IMR-90 (cell line): ENCODE data around the gene MAP1LC3B2. TPM values are rescaled to one million over a fixed set of nuclear protein-coding genes. Genes with fewer than 3 reads are reported as not detected.

Experiments
- ATAC-seq: fragments of 200-7000 bp; cut with Tn5 transposase; 2 replicates; pipeline ENCODE4 v1.9.1; 2020; ENCODE audit warnings: low read depth, mild to moderate bottlenecking, moderate library complexity
- BruUV-seq: library from RNA; stranded (reverse); fragments of 400-500 nt; replicated peaks from 2 replicates; lab custom pipeline; 2021; lab: Mats Ljungman, UMichigan
- CTCF ChIA-PET: fragments of 300-600 bp; formaldehyde crosslinking; extraction: SDS; loops from one replicate; lab custom pipeline; 2021; ENCODE audit warnings: antibody characterized with exemption; lab: Yijun Ruan, JAX
- POLR2A ChIA-PET: fragments of 300-600 bp; sonication (Branson Sonifier 250); formaldehyde crosslinking; loops from one replicate; lab custom pipeline; 2022; ENCODE audit warnings: antibody characterized with exemption; ENCODE audit not compliant: unreplicated experiment; lab: Charles Lee
- DNase-seq: peaks from one replicate; pipeline ENCODE4 v3.0.0; 2013
- H2AFZ ChIP-seq: replicated peaks from 2 replicates; pipeline ENCODE3; 2013; ENCODE audit warnings: low read length, mild to moderate bottlenecking; ENCODE audit not compliant: poor library complexity
- H2AK5ac ChIP-seq: 2 replicates; pipeline ENCODE4 v1.6.1; 2013; ENCODE audit warnings: low read depth, low read length, inconsistent platforms
- H2AK9ac ChIP-seq: replicated peaks from 2 replicates; pipeline ENCODE3; 2013; ENCODE audit warnings: mild to moderate bottlenecking, low read depth, low read length, moderate library complexity; ENCODE audit not compliant: poor library complexity
- H2BK120ac ChIP-seq: 2 replicates; pipeline ENCODE4 v1.6.1; 2013; ENCODE audit warnings: low read depth, low read length, inconsistent platforms
- H2BK15ac ChIP-seq: 3 replicates; pipeline ENCODE4 v1.6.1; 2013; ENCODE audit warnings: low read depth, low read length, inconsistent platforms
- H2BK20ac ChIP-seq: 2 replicates; pipeline ENCODE4 v1.6.1; 2013; ENCODE audit warnings: low read depth, mild to moderate bottlenecking, inconsistent platforms, low read length, moderate library complexity
- H2BK5ac ChIP-seq: 2 replicates; pipeline ENCODE4 v1.6.1; 2013; ENCODE audit warnings: mild to moderate bottlenecking, low read depth, low read length, inconsistent platforms; ENCODE audit not compliant: poor library complexity, severe bottlenecking
- H3K14ac ChIP-seq: replicated peaks from 2 replicates; pipeline ENCODE4 v1.6.1; 2013; ENCODE audit warnings: low read depth, low read length, inconsistent platforms
- H3K18ac ChIP-seq: 2 replicates; pipeline ENCODE4 v1.6.1; 2013; ENCODE audit warnings: low read depth, low read length, control low read depth
- H3K23ac ChIP-seq: 2 replicates; pipeline ENCODE4 v1.6.1; 2013; ENCODE audit warnings: low read depth, low read length, inconsistent platforms
- H3K27ac ChIP-seq: 2 replicates; pipeline ENCODE4 v1.5.1; 2013; ENCODE audit warnings: mild to moderate bottlenecking, control low read depth, low read length; ENCODE audit not compliant: insufficient read depth
- H3K27me3 ChIP-seq: 2 replicates; pipeline ENCODE4 v1.6.1; 2013; ENCODE audit warnings: low read length; ENCODE audit not compliant: control insufficient read depth, insufficient read depth
- H3K36me3 ChIP-seq: 2 replicates; pipeline ENCODE4 v1.6.1; 2013; ENCODE audit warnings: low read length, mixed read lengths; ENCODE audit not compliant: control insufficient read depth, insufficient read depth
- H3K4ac ChIP-seq: 2 replicates; pipeline ENCODE4 v1.6.1; 2013; ENCODE audit warnings: low read depth, low read length, inconsistent platforms
- H3K4me1 ChIP-seq: 2 replicates; pipeline ENCODE4 v1.6.1; 2013; ENCODE audit warnings: low read length, mixed read lengths; ENCODE audit not compliant: control insufficient read depth, insufficient read depth
- H3K4me2 ChIP-seq: 2 replicates; pipeline ENCODE4 v1.6.1; 2013; ENCODE audit warnings: low read depth, mild to moderate bottlenecking, control low read depth, low read length, moderate library complexity
- H3K4me3 ChIP-seq: 2 replicates; pipeline ENCODE4 v1.5.1; 2013; ENCODE audit warnings: low read depth, mild to moderate bottlenecking, control low read depth, low read length, moderate library complexity; ENCODE audit not compliant: insufficient read depth
- H3K56ac ChIP-seq: 2 replicates; pipeline ENCODE4 v1.6.1; 2013; ENCODE audit warnings: low read length, inconsistent platforms; ENCODE audit not compliant: insufficient read depth; ENCODE audit errors: extremely low read depth
- H3K79me1 ChIP-seq, 2 experiments: 2 replicates each; pipeline ENCODE4 v1.6.1; 2013; ENCODE audit warnings: low read length in 2 of 2, inconsistent platforms in 1 of 2, low read depth in 1 of 2
- H3K9ac ChIP-seq: 2 replicates; pipeline ENCODE4 v1.6.1; 2013; ENCODE audit warnings: low read depth, low read length, control low read depth
- H3K9me1 ChIP-seq: 2 replicates; pipeline ENCODE4 v1.6.1; 2013; ENCODE audit warnings: low read length, inconsistent platforms; ENCODE audit not compliant: insufficient read depth
- H3K9me3 ChIP-seq: 2 replicates; pipeline ENCODE4 v1.6.1; 2013; ENCODE audit warnings: low read length; ENCODE audit not compliant: control insufficient read depth, insufficient read depth
- H4K20me1 ChIP-seq: 2 replicates; pipeline ENCODE4 v1.6.1; 2013; ENCODE audit warnings: low read length, inconsistent platforms; ENCODE audit not compliant: insufficient read depth
- H4K5ac ChIP-seq: 2 replicates; pipeline ENCODE4 v1.6.1; 2013; ENCODE audit warnings: mild to moderate bottlenecking, low read depth, low read length, control low read depth
- H4K8ac ChIP-seq, 2 experiments: 2 replicates each; pipeline ENCODE4 v1.6.1; 2013; ENCODE audit warnings: low read depth in 2 of 2, low read length in 2 of 2, control low read depth in 1 of 2, inconsistent platforms in 1 of 2
- H4K91ac ChIP-seq: 2 replicates; pipeline ENCODE4 v1.6.1; 2013; ENCODE audit warnings: low read depth, low read length, inconsistent platforms; ENCODE audit not compliant: insufficient read depth
- BHLHE40 ChIP-seq: fragments of 150-350 bp; IDR thresholded peaks from 2 replicates; pipeline ENCODE4 v1.6.1; 2016; ENCODE audit warnings: mild to moderate bottlenecking, low read depth, low read length
- CEBPB ChIP-seq: IDR thresholded peaks from 2 replicates; pipeline ENCODE4 v1.6.1; 2012; ENCODE audit warnings: low read depth, low read length, improper control_type of control experiment
- FOS ChIP-seq: fragments of 150-350 bp; IDR thresholded peaks from 2 replicates; pipeline ENCODE4 v1.6.1; 2016; ENCODE audit warnings: low read depth, low read length
- MXI1 ChIP-seq: IDR thresholded peaks from 2 replicates; pipeline ENCODE4 v1.6.1; 2012; ENCODE audit warnings: low read depth, mild to moderate bottlenecking, low read length, moderate library complexity, borderline replicate concordance
- NFE2L2 ChIP-seq: fragments of 150-350 bp; IDR thresholded peaks from 2 replicates; pipeline ENCODE4 v1.6.1; 2016; ENCODE audit warnings: low read depth, mild to moderate bottlenecking, low read length
- POLR2A ChIP-seq: IDR thresholded peaks from 2 replicates; pipeline ENCODE4 v1.6.1; 2012; ENCODE audit warnings: mild to moderate bottlenecking, low read depth, low read length
- RCOR1 ChIP-seq: IDR thresholded peaks from 2 replicates; pipeline ENCODE4 v1.6.1; 2012; ENCODE audit warnings: mild to moderate bottlenecking, low read length, improper control_type of control experiment; ENCODE audit not compliant: insufficient replicate concordance
- SMC3 ChIP-seq: fragments of 150-350 bp; IDR thresholded peaks from 2 replicates; pipeline ENCODE4 v1.6.1; 2016; ENCODE audit warnings: low read depth, mild to moderate bottlenecking, antibody characterized with exemption, low read length, moderate library complexity
- WGBS, 2 experiments: methylation state at CpG; one replicate each; pipeline versions ENCODE4 v1.1.5 to v1.1.7; 2013; ENCODE audit warnings: missing lambda C conversion rate in 2 of 2; ENCODE audit not compliant: insufficient read length in 1 of 2; ENCODE audit errors: extremely low coverage in 2 of 2; 5-methylcytosine and 5-hydroxymethylcytosine counted together
- dilution Hi-C: fragments of 300-500 bp; cut with HindIII; formaldehyde crosslinking; loops from one replicate; pipeline ENCODE4 v1.14.3; 2018; ENCODE audit warnings: low sequenced_read_pairs; ENCODE audit not compliant: unreplicated experiment
- in situ Hi-C: fragments of 300-500 bp; cut with MboI; formaldehyde crosslinking; loops from 3 replicates; pipeline ENCODE4 v1.14.3; 2019; ENCODE audit warnings: low sequenced_read_pairs, inconsistent platforms, mixed read lengths
- intact Hi-C: fragments of 100-400 bp; cut with micrococcal nuclease; formaldehyde crosslinking; loops from 2 replicates; pipeline ENCODE4 v1.10.0; 2022
- polyA plus RNA-seq, 3 experiments: library from polyadenylated mRNA; depleted of rRNA; stranded (reverse); fragments of >200 nt; gene quantifications; 2 replicates each; pipeline ENCODE4 v1.2.3, GENCODE V29; 2012; ENCODE audit warnings: low replicate concordance in 1 of 3
- total RNA-seq: library from RNA; depleted of rRNA; stranded (reverse); fragments of >200 nt; gene quantifications from 2 replicates; pipeline ENCODE4 v1.2.3, GENCODE V29; 2012
- TF ChIP-seq, protein P1 (sequence below): fragments of 150-350 bp; IDR thresholded peaks from 2 replicates; pipeline ENCODE4 v1.6.1; 2017; ENCODE audit warnings: mild to moderate bottlenecking, antibody characterized with exemption, low read length, low read depth

Gene MAP1LC3B2
- total and polyA plus RNA-seq, 2 of the 4 experiments (the other 2 are of a cell fraction): 1.4 TPM; not detected in 1

- H3K14ac ChIP-seq: no peak overlapping the region
- H4K20me1 ChIP-seq: no peaks in the 10 kb centered on the region
- H3K36me3 ChIP-seq: no peaks in the 10 kb centered on the region
- H3K56ac ChIP-seq: no peak overlapping the region
- no peak for TF ChIP-seq FOS
- no peak for TF ChIP-seq MXI1
- TF ChIP-seq BHLHE40: no peak
- no peak for TF ChIP-seq NFE2L2
- TF ChIP-seq, protein P1, sequence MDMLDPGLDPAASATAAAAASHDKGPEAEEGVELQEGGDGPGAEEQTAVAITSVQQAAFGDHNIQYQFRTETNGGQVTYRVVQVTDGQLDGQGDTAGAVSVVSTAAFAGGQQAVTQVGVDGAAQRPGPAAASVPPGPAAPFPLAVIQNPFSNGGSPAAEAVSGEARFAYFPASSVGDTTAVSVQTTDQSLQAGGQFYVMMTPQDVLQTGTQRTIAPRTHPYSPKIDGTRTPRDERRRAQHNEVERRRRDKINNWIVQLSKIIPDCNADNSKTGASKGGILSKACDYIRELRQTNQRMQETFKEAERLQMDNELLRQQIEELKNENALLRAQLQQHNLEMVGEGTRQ: no peak
- TF ChIP-seq SMC3: no peak
- TF ChIP-seq CEBPB: no peak
- no peak for TF ChIP-seq RCOR1
- no peak for TF ChIP-seq POLR2A
- in situ Hi-C loops (no loop called here), intact Hi-C loops (no loop called here), dilution Hi-C loops (no loop called here)
- H4K91ac ChIP-seq: no peak overlapping the region
- ChIA-PET CTCF (no interaction called here), POLR2A (no interaction called here)
- H3K9me1 ChIP-seq: no peaks in the 10 kb centered on the region
- H3K4me1 ChIP-seq: no peaks in the 10 kb centered on the region
- H2BK20ac ChIP-seq: no peak overlapping the region
- no peaks in the 10 kb centered on the region for H3K79me1 ChIP-seq
- H3K4me2 ChIP-seq: no peak overlapping the region
- H4K8ac ChIP-seq: no peak overlapping the region
- no TSS peak for BruUV-seq
- no peak overlapping the region for H3K18ac ChIP-seq
- no peak overlapping the region for H3K4ac ChIP-seq
- H2BK5ac ChIP-seq: no peak overlapping the region
- no peak overlapping the region for H2AFZ ChIP-seq
- no peak overlapping the region for H3K4me3 ChIP-seq
- H2AK9ac ChIP-seq: no peak overlapping the region
- no peak overlapping the region for H2AK5ac ChIP-seq
- WGBS, 2 experiments: 69% methylated on average over 2 of the region's 2 CpGs; no CpG with 5 or more reads in 1 of the 2 experiments
- no peaks in the 10 kb centered on the region; the same call in 1 of the 2 replicates for H3K9me3 ChIP-seq
- no peaks in the 10 kb centered on the region; the same call in 1 of the 2 replicates for H3K27me3 ChIP-seq
- no peak overlapping the region for H2BK15ac ChIP-seq
- DNase-seq: no peak
- ATAC-seq: no peak
- no peak overlapping the region for H3K23ac ChIP-seq
- H4K5ac ChIP-seq: no peak overlapping the region
- H2BK120ac ChIP-seq: no peak overlapping the region
- H3K9ac ChIP-seq: no peak overlapping the region
- H3K27ac ChIP-seq: no peak overlapping the region
Observed at GRCh38 chr12:116568203-116568602, 9.0 kb downstream of the MAP1LC3B2 start.
